NOMO-1 treated with DMSO at 0.1 percent for 48 hours (cell line): ENCODE data around the gene EPB41.
"Not testable (repeated sequence)": the region's sequence is repeated elsewhere in the genome, so short reads cannot be mapped to it uniquely, and the experiment has no call there.

Source experiments
- DNase-seq: peaks from one replicate; lab custom pipeline; 2025; ENCODE audit not compliant: unreplicated experiment; lab: John Stamatoyannopoulos, UW

The EPB41 gene

DNA sequence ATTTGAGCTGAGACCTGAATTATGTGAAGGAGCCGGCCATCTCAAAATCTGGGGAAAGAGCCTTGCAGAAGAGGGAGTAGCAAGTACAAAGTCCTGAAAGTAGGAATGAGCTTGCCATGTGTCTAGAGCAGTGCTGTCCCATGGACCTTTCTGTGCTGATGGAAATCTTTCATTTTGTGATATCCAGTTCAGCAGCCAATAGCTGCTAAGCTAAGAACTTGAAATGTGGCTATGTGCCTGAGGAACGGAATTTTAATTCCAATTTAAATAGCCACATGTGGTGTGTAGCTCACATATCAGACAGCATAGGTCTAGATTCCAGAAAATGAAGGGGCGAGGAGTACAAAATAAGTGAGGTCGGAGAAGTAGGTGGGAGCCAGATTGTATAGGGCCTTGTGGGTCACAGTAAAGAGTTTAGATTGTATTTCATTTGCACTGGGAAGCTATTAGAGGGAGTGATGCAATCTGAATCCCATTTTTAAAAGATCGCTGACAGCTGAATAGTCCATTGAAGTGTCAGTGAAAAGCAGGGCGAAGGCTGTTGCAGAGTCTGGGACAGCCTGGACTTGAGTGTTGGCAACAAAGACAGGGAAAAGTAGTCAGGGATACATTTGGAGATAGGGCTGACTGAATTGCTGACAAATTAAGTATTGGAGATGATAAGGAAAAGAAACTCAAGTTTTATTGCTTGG, 129.1 kb downstream of the EPB41 start:
- no peak for DNase-seq

DNA sequence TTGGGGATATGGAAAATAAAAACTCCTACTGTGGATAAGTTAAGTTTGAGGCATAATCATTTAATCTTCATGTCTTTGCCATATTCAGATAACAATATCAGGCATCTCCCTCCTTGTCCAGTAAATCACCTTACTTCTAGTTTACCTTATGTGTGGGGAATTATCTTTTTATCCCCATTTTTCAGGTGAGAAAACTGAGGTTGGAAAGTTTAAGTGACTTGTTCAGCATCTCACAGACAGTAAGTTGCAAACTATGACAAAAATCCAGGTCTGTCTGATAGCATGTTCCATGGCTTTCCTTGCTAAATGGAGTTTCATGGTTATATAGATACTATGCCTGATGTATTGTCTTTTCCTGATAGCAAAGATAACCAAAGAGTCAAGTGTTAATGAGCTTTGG, 129.6 kb downstream of the EPB41 start:
- no peak for DNase-seq

DNA sequence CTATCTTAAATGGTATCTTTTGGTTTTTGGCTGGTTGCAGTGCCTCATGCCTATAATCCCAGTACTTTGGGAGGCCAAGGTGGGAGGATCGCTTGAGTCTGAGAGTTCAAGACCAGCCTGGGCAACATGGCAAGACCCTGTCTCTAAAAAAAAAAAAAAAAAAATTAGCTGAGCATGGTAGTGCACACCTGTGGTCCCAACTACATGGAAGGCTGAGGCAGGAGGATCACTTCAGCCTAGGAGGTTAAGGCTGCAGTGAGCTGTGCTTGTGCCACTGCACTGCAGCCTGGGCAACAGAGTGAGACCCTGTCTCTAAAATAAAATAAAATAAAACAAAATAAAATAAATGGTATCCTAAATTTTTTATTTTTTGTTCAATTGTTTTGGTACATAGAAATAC, 131.3 kb downstream of the EPB41 start:
- DNase-seq: not testable (repeated sequence)

DNA sequence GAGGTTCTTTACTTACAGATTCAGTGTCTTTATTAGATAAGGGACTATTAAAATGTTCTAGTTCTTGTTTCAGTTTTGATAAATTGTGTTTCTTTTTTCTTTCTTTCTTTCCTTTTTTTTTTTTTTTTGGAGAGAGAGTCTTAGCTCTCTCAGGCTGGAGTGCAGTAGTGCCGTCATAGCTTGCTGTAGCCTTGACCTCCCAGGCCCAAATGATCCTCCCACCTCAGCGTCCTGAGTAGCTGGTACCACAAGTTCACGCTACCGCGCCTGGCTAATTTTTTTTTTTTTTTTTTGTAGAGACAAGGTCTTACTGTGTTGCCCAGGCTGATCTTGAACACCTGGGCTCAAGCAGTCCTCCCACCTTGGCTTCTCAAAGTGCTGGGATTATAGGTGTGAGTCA, 132.8 kb downstream of the EPB41 start:
- DNase-seq: no peak

DNA sequence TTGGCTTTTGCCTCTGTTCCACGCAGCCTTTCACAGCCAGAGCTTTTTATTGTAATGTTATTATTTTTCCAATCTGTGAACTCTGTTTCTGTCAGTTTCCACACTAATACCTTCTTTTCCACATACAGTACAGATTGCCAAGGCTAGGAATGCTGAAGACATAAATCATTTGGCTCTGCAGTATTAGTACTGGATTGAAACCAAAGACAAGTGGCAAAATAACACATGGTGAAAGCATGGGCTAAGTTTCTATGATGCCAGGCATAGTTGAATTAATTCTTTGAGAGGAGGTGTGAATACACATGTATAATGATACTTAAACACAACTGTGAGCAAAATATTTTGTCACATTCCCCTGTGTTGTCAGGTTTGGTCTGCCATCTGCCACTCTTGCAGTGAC, 135.8 kb downstream of the EPB41 start:
- no peak for DNase-seq

DNA sequence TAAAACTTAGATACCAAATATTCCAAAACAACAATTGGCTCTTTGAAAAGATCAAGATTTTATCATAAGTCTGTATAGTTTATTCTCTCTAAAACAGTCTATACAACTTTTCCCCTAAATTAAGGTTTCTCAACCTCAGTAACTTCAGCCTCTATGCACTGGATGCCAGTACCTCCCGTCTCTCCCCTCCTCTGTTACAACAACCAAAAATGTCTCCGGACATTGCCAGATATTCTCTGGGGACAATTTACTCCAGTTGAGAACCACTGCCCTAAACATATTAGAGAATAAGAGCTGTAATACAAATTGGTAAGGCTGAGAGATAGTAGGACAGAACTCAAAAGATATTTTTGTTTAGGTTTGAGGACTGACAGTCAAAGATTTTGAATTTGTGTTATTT, 137.7 kb downstream of the EPB41 start:
- DNase-seq: no peak

DNA sequence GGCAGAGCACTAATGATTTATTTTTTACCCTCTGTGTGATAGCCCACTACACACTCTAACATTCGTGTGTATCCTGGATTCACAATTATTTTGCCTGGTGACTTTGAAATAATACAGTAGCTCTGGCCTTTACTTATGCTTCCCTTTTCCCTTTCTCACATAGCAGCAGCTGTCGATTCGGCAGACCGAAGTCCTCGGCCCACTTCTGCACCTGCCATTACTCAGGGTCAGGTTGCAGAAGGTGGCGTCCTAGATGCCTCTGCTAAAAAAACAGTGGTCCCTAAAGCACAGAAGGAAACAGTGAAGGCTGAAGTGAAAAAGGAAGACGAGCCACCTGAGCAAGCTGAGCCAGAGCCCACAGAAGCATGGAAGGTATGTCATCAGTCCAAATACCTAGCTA, 138.6 kb downstream of the EPB41 start:
- DNase-seq: no peak

DNA sequence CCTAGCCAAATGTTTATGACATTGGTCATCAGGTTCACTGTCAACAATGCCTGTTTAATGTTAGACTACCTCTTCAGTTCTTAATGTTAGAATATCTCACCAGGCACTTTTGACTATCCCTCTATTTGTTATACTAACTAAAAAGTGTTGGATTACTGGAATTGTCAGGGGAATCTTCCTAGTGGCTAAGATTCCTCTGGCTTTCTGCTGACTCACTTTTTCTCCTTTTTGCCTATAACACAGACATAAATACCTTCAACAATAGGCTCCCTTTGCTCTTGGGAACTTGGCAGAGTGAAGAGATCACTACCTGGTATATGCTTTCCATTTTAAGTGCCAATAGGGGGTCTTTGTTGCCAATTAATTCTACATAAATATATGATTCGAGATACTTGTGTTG, 140.8 kb downstream of the EPB41 start:
- no peak for DNase-seq

DNA sequence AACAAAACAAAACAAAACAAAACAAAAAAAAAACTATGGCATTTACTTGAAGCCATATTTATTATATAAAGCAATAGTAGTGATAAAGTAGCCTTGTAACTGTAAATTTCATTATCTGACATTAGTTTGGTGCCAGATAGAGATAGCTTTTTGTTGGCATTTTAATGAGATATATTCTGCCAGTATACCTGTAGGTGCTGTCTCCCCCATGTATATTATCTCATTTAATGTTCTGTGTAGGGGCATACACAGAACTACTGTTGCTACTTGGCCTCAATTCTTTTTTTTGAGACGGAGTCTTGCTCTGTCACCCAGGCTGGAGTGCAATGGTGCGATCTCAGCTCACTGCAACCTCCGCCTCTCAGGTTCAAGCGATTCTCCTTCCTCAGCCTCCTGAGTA, 141.9 kb downstream of the EPB41 start:
- no peak for DNase-seq

DNA sequence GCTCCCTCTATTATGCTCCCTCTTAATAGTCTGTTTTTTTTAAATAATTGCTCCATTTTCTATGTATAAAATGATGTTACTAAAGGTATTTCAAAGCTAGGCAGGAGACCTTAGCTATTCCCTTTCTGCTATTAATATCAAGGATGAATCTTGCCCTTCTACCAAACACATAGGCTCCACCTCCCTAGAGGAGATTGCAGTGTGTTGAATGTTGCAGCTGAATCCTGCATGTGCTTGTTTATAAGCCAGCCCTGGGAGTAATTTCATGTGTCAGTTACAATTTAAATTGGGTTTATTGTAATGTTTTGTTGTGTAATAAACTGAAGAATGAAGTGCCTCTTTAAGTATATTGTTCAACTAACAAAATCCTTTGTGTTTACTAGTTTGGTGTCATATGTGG, 143.3 kb downstream of the EPB41 start:
- no peak for DNase-seq

DNA sequence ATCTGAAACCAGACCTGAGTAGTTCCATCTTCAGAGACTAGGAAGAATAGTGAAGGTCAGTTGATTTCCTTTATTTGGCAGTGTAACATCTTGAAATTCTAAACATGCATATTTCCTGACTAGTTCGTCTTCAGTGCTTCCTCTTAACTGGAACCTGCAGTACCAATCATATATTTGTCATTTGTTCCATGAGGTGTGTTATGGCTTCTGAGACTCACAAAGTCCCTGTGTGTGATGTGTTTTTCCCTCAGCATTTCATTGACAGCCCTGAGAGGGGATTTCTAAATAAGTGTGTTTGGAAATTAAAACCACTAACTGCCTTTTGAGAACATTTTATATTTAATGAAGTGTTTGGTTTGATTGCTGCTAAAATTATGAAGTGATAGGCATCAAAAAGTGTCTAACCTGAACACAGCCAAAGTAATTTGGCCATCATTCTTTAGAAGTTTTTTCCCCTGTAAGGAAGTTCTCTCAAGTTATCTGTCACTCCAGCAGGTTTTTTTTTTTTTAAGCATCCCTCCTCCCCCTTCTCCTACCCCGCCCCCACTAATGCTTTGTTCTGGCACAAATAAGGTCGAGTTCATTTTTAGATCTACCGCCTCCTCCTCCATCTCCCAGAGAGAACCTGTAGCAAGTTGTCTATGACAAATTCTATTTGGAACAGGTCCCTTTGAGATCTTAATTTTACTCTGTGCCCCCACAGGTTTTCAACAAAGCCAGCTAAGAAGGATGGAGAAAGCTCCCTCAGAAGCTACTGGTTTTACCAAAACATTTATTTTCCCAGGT, 148.0 kb downstream of the EPB41 start:
- DNase-seq: no peak

DNA sequence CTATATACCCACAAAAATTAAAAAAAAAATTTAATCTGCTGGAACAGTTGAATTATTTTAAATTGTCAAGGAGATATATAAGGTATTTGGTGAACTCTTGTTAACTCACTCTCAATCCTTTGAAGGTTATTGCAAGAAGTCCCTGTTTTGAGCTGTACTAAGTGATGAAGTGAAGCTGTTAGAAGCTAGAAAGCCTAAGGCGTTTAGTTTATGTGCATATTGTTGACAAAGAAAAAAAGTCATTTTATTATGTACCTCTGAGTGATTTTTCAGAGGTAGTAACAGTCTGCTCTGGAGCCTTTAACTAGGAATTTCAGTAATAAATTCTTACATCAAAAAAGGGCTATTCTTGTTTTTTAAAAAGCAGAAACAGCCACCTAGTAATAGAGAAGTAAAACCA, 149.7 kb downstream of the EPB41 start:
- no peak for DNase-seq

DNA sequence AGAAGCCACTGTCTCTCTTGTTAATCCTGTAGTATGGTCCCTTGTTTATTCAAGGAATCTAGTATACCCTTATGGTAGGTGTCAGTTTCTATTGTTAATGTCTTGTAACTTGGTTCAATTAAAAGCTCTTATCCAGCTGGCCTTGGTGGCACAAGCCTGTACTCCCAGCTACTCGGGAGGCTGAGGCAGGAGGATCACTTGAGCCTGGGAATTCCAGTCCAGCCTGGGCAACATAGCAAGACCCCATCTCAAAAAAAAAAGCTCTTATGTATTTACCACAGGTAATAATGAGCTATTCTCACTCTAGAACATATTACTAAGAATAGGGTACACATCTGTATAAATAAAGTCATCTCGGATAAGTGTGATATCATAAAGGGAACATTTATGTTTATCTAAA, 162.8 kb downstream of the EPB41 start:
- no peak for DNase-seq

DNA sequence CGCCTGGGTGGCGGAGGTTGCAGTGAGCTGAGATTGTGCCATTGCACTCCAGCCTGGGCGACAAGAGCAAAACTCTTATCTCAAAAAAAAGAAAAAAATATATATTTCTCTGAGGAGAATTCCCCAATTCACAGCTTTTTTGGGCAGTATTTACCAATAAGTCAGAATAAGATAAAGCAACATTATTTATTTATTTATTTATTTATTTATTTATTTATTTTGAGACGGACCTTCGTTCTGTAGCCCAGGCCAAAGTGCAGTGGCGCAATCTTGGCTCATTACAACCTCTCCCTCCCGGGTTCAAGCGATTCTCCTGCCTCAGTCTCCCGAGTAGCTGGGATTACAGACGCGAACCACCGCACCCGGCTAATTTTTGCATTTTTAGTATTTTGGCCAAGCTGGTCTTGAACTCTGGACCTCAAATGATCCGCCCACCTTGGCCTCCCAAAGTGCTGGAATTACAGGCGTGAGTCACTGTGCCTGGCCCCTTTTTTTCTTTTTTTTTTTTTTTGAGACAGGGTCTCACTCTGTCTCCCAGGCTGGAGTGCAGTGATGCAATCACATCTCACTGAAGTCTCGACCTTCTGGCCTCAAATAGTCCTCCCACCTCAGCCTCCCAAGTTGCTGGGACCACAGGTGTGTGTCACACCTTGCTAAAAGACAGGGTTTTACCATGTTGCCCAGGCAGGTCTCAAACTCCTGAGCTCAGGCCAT, 165.7 kb downstream of the EPB41 start:
- not testable (repeated sequence) for DNase-seq

DNA sequence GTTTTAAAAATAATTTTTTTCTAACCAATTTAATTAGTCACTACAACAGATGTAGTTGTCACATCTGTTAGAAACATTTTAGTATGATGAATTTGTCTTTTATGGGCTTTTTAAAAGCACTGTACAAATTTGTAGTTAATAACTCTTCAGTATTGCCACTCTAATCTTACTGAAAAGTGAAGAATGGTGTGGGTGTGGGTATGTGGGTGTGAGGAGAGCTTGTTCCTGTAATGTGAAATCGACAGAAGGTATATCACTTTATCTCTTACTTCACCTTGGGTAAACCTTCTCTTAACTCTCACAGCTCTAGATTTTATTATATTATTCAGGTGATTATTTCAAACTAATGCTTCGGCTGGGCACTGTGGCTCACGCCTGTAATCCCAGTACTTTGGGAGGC, 166.8 kb downstream of the EPB41 start:
- no peak for DNase-seq

DNA sequence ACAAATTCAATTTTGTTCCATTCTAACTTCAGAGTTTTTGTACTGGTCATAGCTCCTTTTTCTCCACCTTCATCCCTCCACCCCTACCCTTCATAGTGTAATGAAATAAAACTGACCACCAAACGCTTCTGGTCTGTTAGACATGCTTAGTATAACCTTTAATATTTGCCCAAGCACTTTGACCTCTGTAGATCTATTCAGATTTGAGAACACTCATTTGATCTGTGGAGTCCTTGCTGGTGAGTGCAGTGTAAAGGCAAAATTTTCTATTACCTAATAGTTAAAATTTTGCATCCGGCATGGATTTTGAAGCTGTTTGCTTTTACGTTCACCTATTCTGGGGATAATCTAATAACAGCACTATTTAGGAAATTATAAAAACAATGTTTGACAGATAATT, 168.2 kb downstream of the EPB41 start:
- no peak for DNase-seq

DNA sequence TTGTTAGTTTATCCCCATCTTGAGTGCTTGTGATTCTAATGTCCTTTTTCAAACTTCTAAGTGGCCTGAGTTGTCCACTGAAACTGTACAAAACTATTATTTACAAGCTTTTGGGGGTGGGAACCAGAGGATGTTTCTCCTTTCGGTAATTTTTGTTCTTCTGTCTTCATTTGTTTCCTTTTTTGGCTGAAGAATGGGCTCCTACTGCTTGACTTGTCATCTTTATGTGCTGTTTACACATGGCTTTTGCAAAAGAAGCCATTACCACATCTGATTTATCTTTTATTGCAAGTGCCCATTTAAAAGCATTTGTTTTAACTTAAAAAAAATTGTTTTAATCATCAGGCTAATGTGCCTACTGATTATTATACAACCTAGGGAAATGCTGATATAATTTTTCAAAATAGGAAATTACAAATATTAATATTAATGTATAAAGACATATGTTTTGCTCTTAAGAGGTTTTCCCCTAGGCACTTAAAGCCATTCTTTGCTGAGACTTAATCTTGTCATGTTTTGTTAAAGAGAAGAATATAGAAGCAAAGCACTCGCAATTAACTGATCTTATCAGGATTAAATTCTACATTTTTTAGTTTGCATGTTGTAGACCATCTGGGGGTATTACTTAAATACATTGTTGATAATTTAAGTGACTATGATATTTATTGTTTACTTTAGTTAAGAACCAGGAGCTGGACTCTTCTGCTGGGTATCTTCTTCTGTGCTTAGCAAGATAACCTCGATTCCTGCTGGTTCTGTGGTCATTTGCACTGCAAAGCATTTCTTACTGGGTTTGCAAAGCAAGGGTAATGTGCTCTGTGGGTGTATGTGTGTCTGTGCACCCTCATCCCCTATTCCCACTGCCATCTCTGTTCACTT, 169.2 kb downstream of the EPB41 start:
- no peak for DNase-seq

DNA sequence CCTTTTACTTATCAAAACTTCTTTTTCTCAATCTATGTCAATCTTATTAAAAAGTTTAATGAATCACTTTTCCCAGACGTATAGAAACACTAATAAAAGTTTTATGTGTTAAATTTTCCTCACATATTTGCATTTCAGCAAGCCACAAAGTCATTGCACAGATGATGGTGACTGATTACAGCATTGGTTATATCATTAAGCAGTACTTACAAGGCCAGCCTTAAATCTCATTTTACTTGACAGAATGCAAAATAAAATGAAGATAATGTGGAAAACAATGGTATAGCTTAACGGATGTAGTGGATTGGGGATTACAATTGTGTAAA, 169.8 kb downstream of the EPB41 start:
- no peak for DNase-seq

DNA sequence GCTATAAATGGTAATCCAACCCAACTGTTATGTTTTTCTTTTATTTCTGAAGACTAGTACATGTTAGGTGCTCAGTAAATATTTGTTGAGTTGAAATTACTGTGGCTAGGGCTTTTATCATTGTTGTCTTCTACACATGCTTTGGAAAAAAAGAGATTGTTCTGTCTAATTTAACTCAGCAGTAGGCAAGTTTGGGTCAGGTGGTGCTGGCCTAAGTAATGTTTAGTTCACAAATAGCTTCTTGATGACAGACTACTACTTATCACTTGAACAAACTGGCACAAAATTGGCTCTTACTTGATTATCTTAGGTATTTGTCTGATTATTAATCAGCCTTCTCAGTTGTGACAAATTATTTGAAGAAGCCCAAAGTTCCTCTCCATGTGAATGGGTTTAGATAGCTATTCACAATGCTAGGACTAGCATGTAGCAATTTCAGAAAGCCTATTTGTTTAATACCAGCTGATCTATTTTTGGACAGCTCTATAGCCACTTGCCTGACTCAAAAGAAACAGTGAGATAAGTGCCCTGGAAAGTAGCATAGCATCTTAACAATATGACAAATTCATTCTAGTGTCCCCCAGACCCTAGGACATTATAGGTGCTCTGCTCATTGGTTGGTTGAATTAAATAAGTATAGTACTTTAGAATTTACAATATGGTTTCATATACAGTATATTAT, 176.7 kb downstream of the EPB41 start:
- no peak for DNase-seq

DNA sequence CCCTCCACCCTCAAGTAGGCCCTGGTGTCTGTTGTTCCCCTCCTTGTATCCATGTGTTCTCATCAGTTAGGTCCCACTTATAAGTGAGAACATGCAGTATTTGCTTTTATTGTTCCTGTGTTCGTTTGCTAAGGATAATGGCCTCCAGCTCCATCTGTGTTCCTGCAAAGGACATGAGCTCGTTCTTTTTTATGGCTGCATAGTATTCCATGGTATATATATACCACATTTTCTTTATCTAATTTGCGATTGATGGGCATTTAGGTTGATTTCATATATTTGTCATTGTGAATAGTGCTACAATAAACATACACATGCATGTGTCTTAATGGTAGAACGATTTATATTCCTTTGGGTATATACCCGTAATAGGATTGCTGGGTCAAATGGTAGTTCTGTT, 178.3 kb downstream of the EPB41 start:
- DNase-seq: not testable (repeated sequence)

DNA sequence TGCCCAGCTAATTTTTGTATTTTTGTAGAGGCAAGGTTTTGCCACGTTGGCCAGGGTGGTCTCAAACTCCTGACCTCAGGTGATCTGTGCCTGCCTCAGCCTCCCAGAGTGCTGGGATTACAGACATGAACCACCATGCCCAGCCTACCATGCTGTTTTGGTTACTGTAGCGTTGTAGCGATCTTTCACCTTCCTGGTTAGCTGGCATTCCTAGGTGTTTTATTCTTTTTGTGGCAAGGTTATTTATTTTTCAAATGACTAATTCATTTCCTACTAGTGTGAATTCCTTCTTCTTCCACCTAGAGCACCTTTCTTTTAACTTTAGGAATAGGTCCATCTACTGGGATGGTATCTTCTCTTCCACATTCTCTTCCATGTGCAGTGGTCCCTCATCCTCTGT, 180.1 kb downstream of the EPB41 start:
- no peak for DNase-seq
